H1 (cell line): ENCODE results near the gene RNPEPL1. TPM values are rescaled to one million over a fixed set of nuclear protein-coding genes. Genes with fewer than 3 reads are reported as not detected.

Experiments
- CHD7 ChIP-seq: fragments of 300-600 bp; sonication (generic); IDR thresholded peaks from 2 replicates; pipeline ENCODE4 v1.7.1; 2012; ENCODE audit warnings: low read length, moderate library complexity, mild to moderate bottlenecking, inconsistent platforms; ENCODE audit not compliant: insufficient replicate concordance
- polyA plus RNA-seq, 7 experiments: library from polyadenylated mRNA; depleted of rRNA in 3 of 7; stranded (reverse) in 5 of 7; unstranded in 2 of 7; fragments of >200 nt in 5 of 7; fragments of 200-250 nt in 2 of 7; gene quantifications; 1 replicate in 5 of 7; 2 replicates in 1 of 7; 4 replicates in 1 of 7; pipeline versions ENCODE4 v1.2.1 to v1.2.3, GENCODE V29; 2011 to 2013; ENCODE audit warnings: missing spikeins in 2 of 7, mixed read lengths in 2 of 7
- total RNA-seq: library from RNA; stranded (reverse); fragmentation: NEBNext Ultra II Directional; extraction: Animal tissue kit (Norgen Biotek cat#: 25700); gene quantifications from 2 replicates; pipeline ENCODE4 v1.2.1, GENCODE V29; 2021

Gene RNPEPL1
- total and polyA plus RNA-seq, 2 of the 8 experiments (the other 6 are each of a cell fraction or from before 2014, with no cell fraction given), result 9.0 to 11.3 TPM

- no peak for TF ChIP-seq CHD7
These were observed 29.3 kb downstream of the RNPEPL1 start (continued) for GRCh38 chr2:240597419-240598181.
